Measurements from ENCODE around the gene NXF3.
"Not testable (repeated sequence)": the region's sequence is repeated elsewhere in the genome, so short reads cannot be mapped to it uniquely, and the experiment has no call there.

NXF3 gene

GRCh38 chrX:103092942-103093341, at the start of gene NXF3:
Gene NXF3, minus strand, starts transcription at chrX:103093143. Its CDS starts 120 bp downstream, at chrX:103093023.
- DNase-seq = no peak

GRCh38 chrX:103136528-103136927, 43.6 kb upstream of the NXF3 start:
- DNase-seq = not testable (repeated sequence)

GRCh38 chrX:103124284-103124683, 31.3 kb upstream of the NXF3 start:
- DNase-seq = no peak

DNA sequence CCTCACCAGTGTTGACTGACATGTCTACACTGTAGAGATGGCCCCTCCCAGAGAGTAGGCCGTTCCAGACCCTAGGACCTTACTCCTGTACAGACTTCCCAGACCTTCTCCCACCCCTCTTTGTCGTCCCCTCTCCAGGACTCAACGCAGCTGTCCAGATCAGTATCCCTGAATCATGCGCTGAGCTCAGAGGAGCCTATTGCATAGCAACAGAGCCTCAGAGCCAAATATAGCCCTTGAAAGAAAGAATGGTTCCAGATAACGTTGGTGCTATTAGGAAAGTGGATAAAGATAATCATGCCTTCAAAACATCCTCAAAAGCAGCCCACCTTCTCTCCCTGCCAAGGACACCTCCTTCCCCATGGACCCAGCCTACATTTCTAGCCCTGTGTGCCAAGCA, 27.8 kb upstream of the NXF3 start:
- DNase-seq = no peak

- not testable (repeated sequence) for DNase-seq
Observed at GRCh38 chrX:103116970-103117369, 24.0 kb upstream of the NXF3 start.

GRCh38 chrX:103109497-103109896, 16.6 kb upstream of the NXF3 start:
- DNase-seq = not testable (repeated sequence)

- DNase-seq = no peak
Observed at GRCh38 chrX:103107836-103108235, 14.9 kb upstream of the NXF3 start.

DNA sequence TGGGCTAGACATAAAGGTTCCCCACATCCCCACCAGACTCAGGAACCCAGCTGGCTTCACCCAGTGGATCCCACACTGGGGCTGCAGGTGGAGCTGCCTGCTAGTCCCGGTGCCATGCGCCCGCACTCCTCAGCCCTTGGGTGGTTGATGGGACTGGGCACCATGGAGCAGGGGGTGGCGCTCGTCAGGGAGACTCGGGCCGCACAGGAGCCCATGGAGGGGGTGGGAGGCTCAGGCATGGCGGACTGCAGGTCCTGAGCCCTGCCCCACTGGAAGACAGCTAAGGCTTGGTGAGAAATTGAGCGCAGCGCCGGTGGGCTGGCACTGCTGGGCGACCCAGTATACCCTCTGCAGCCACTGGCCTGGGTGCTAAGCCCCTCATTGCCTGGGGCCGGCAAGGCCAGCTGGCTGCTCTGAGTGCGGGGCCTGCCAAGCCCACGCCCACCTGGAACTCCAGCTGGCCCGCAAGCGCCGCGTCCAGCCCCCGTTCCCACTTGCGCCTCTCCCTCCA, 14.3 kb upstream of the NXF3 start:
- DNase-seq = not testable (repeated sequence)

DNA sequence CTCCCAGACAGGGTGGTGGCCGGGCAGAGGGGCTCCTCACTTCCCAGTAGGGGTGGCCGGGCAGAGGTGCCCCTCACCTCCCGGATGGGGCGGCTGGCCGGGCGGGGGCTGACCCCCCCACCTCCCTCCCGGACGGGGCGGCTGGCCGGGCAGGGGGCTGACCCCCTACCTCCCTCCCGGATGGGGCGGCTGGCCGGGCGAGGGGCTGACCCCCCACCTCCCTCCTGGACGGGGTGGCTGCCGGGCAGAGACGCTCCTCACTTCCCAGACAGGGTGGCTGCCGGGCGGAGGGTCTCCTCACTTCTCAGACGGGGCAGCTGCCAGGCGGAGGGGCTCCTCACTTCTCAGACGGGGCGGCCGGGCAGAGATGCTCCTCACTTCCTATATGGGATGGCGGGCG, 11.4 kb upstream of the NXF3 start:
- DNase-seq = not testable (repeated sequence)

GRCh38 chrX:103103866-103104265, 10.9 kb upstream of the NXF3 start:
- not testable (repeated sequence) for DNase-seq

GRCh38 chrX:103101299-103102042, 8.5 kb upstream of the NXF3 start:
- peak; percentile 36 for DNase-seq

GRCh38 chrX:103100484-103100883, 7.5 kb upstream of the NXF3 start:
- DNase-seq = no peak

GRCh38 chrX:103099691-103100090, 6.7 kb upstream of the NXF3 start:
- peak; percentile 7 for DNase-seq

GRCh38 chrX:103098488-103098887, 5.5 kb upstream of the NXF3 start:
- no peak for DNase-seq

DNA sequence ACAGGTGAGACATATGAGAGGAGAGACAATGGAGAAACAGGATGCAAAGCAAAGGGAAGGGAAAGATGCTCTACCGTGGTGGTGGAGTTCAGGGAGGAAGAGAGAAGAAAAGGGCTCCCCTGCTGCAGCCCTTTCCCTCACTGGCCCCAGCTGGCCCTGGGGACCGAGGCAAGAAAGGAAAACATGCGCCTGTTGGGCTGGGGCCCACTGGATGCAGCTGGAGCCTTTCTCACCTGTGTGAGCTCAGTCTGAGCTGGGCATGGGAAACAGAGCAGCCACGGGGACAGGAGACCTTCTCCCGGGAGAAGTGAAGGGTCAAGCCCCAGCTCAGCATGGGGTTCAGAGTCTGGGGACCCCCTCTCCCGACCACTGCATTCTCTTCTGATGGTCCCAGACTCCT, 11.9 kb downstream of the NXF3 start:
- no peak for DNase-seq

- DNase-seq = no peak
Observed at GRCh38 chrX:103073467-103073866, 19.5 kb downstream of the NXF3 start.

DNA sequence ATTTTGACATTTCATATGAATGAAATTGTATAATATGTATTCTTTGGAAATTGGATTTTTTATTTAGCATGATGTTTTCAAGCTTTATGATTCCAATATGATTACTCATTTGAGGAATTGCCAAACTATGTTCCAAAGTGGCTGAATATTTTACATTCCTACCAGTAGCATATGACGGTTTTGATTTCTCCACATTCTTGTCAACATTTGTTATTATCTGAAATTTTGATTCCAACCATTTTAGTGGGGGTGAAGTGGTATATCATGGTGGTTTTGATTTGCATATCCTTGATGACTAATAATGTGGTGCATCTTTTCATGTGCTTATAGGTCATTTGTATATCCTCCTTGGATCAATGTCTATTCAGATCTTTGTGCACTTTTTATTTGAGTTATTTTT, 26.3 kb downstream of the NXF3 start:
- no peak for DNase-seq

GRCh38 chrX:103063918-103064434, 29.0 kb downstream of the NXF3 start, which contains the start of gene BEX1:
Gene BEX1, minus strand, starts transcription at chrX:103064171. Its CDS starts 897 bp downstream, at chrX:103063274.
- peak; percentile 85 for DNase-seq

- peak; percentile 61 for DNase-seq
Observed at GRCh38 chrX:103063191-103063845, 29.6 kb downstream of the NXF3 start.

- no peak for DNase-seq
Observed at GRCh38 chrX:103061486-103061885, 31.5 kb downstream of the NXF3 start.

DNA sequence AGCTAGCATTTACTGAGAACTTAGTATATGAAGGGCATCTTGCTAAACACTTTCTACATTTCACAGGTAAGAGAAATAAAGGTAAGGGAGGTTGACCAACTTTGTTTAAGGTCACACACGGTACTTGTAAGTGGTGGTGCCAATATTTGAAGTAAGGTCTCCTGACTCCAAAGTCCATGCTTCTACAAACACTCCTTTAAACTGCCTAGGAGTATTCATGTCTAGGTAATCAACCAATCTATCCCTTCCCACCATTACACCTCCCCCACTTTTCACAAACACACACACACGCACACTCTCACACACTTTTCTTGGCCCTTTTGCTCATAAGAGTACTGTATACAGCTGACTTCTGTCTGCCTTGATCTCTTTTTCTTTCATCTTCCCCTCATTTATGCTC, 36.0 kb downstream of the NXF3 start:
- no peak for DNase-seq

- no peak for DNase-seq
Observed at GRCh38 chrX:103052625-103053024, 40.3 kb downstream of the NXF3 start.

- no peak for DNase-seq
Observed at GRCh38 chrX:103051260-103051789, 41.6 kb downstream of the NXF3 start.

DNA sequence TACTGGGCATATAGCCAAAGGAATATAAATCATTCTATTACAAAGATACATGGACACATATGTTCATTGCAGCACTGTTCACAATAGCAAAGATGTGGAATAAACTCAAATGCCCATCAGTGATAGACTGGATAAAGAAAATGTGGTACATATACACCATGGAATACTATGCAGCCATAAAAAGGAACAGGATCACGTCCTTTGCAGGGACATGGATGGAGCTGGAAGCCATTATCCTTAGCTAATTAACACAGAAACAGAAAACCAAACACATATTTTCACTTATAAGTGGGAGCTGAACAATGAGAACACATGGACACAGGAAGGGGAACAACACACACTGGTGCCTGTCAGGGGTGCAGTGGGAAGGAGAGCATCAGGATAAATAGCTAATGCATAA, 59.6 kb downstream of the NXF3 start:
- not testable (repeated sequence) for DNase-seq

Data from retina (tissue), 1 donor.